Fibroblast of villous mesenchyme (primary cell): ENCODE results near the gene MARK4. TPM values are rescaled to one million over a fixed set of nuclear protein-coding genes. Genes with fewer than 3 reads are reported as not detected.
"Not testable (repeated sequence)": the region's sequence is repeated elsewhere in the genome, so short reads cannot be mapped to it uniquely, and the experiment has no call there.

Experiments
- DNase-seq: peaks from one replicate; pipeline ENCODE4 v3.0.0-alpha.2; 2010; ENCODE audit warnings: low read depth
- H3K4me3 ChIP-seq: 2 replicates; pipeline ENCODE4 v1.5.1; 2011; ENCODE audit warnings: low read depth, mild to moderate bottlenecking, low read length
- CTCF ChIP-seq: IDR thresholded peaks from 2 replicates; pipeline ENCODE4 v1.5.1; 2012; ENCODE audit warnings: low read depth, mild to moderate bottlenecking, low read length; ENCODE audit not compliant: insufficient read depth
- total RNA-seq: library from RNA; depleted of rRNA; stranded (reverse); fragments of >200 nt; gene quantifications from 2 replicates; pipeline ENCODE4 v1.2.3, GENCODE V29; 2012

MARK4 gene
- total RNA-seq, 1 donor = 14.2 TPM

DNA sequence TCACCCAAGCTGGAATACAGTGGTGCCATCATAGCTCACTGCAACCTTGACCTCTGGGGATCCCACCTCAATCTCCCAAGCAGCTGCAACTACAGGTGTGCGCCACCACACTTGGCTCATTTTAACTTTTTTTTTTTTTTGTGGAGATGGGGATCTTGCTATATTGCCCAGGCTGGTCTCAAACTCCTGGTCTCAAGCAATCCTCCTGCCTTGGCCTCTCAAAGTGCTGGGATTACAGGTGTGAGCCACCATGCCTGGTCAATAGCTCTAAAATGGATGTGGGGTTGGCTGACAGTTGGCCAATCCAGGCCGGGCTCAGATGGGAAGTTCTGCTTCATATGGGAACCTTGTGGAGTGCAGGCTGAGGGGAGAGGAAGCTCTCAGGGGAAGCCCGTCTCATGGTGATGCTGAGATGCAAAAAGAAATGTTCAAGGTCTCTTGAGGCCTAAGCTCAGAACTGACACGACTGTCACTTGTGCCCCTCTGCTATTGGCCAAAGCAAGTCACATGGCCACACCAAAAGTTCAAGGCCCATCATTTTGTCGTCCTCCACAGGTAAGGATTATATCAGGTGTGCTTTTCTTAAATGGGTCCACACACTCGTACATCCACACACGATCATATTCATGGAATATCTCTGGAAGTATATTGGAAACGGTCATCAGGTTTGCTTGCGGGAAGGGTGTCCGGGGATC is 82.7 kb downstream of the MARK4 start:
- TF ChIP-seq CTCF = no peak
- no peak overlapping the region for H3K4me3 ChIP-seq
- no peak for DNase-seq

GRCh38 chr19:45334881-45335280 is 83.8 kb downstream of the MARK4 start:
- DNase-seq, H3K4me3 ChIP-seq: not testable (repeated sequence)

DNA sequence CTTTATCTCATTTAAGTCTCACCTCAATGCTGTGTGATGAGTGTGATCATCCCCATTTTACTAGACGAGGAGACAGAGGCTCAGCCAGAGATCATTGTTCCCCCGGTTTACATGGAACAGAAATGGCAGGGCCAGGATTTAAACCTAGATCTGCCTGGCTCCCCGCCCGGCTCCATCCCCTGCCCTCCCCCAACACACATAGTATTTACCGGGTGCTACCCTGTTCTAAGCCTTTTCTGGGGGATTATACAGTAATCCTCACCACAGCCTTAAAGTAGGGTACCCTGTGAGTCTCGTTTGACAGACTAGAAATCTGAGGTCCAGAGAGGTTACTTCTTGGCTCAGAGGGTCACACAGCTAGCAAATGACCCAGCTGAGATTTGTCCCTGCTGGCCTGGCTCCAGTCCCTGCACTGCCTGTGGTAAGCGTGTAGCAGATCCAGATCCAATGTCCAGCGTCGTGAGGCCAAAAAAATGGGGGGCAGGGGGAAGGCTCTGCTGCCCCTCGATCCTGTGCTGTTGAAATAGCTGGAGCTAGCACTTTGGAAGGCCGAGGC is 85.7 kb downstream of the MARK4 start:
- H3K4me3 ChIP-seq = no peak overlapping the region
- TF ChIP-seq CTCF = no peak
- DNase-seq = no peak

DNA sequence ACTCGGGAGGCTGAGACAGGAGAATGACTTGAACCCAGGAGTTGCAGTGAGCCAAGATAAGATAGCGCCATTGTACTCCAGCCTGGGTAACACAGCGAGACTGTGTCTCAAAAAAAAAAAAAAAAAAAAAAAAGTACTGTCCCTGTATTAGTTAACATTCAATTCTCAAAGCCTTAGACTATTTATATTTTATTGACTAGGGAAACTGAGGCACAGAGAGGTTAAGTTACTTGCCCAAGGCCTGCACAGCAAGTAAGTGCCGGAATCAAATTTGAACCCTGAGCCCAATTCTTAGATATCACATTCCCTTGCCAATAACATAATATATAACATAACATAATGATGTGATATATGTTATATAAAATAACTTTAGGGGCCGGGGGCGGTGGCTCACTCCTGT is 88.6 kb downstream of the MARK4 start:
- TF ChIP-seq CTCF = no peak
- no peak for DNase-seq

DNA sequence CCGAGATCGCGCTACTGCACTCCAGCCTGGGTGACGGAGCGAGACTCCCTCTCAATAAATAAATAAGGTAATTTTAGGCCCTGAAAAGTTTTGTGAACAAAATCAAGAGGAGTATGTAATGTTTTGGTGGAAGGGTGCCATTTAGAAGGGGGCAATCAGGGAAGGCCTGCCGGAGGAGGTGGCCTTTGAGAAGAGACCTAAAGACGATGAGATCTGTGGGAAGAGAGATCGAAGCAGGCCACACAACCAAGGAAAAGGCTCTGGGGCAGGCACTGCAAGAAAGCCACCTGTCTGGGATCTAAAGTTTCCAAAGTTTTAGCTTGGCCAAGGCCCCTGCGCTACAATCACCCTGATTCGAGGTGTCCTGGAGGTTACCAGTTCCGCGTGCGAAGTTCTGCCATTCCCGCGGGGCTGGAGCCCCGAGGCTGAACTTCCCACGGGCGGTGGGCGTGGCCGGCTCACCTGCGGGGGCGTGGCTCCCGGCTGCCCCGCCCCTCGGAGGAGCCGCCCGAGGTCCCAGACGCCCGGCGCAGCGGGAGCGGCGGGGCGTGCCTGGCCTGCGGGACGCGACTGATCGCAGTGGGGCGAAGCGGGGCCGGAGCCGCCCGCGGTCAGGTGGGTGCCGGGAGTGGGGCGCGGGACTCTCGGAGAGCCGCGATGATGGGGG is 89.3 kb downstream of the MARK4 start, which contains the start of gene KLC3:
Gene KLC3 (plus strand): TSS at position 519 of the 667 bp plus-strand sequence. CDS start 4,792 bp downstream, outside the sequence.
- no peak for TF ChIP-seq CTCF
- DNase-seq = no peak
- H3K4me3 ChIP-seq = peak within 1 kb of the TSS; percentile 25

More for the DNA sequence above, 88.6 kb downstream of the MARK4 start:
- no peak overlapping the region for H3K4me3 ChIP-seq

DNA sequence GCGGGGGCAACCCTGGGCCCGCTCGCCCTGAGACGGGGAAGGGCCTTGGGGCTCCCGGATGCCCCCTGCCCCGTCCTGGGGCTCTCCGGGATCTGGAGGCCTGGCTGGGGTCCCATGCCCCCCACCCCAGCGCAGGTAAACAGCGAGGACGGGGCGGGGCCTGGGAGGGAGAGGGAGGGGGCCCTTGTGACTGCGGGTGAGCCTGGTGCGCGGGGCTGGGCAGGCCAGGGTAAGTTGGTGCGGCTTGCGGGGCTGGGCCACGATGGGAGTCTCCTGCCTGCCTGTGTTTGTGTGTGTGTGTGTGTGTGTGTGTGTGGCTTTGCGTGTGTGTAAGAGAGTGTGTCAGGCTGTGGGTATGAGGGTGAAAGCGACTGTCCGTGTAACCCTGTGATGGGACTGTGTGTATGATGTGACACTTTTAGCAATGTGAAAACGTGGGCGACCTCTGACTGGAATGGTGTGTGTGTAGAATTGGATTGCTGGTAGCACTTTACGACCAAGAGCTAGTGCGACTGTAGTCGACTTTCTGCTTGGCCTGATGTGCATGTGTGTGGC is 89.9 kb downstream of the MARK4 start:
- no peak for TF ChIP-seq CTCF
- DNase-seq = no peak
- peak overlapping the region; percentile 25 for H3K4me3 ChIP-seq

- DNase-seq = no peak
- no peak for TF ChIP-seq CTCF
- H3K4me3 ChIP-seq = no peak overlapping the region
Observed at GRCh38 chr19:45342911-45343310, 91.8 kb downstream of the MARK4 start.
